Left lung (tissue), 10 donors: ENCODE results near the gene PDE11A. TPM values are rescaled to one million over a fixed set of nuclear protein-coding genes. Genes with fewer than 3 reads are reported as not detected.

ENCODE experiments used
- ATAC-seq: fragments of 200-7000 bp; cut with Tn5 transposase; one replicate; pipeline ENCODE4 v1.9.1; 2020; ENCODE audit warnings: moderate library complexity
- DNase-seq, 4 donors: peaks; one replicate each; pipeline ENCODE4 v3.0.0-alpha.2; 2013 to 2020
- H3K27ac ChIP-seq, 2 donors: fragments of 200-600 bp; sonication (generic) in 1 of 2; one replicate each; pipeline versions ENCODE4 v1.5.0 to v1.8.0; 2020 to 2021
- H3K27me3 ChIP-seq, 2 donors: fragments of 200-600 bp; sonication (generic) in 1 of 2; one replicate each; pipeline versions ENCODE4 v1.5.0 to v1.8.0; 2020 to 2021
- H3K36me3 ChIP-seq, 2 donors: fragments of 200-600 bp; sonication (generic) in 1 of 2; one replicate each; pipeline versions ENCODE4 v1.5.0 to v1.8.0; 2020 to 2021
- H3K4me1 ChIP-seq, 2 donors: fragments of 200-600 bp; one replicate each; pipeline ENCODE4 v1.8.0; 2021
- H3K4me3 ChIP-seq, 2 donors: fragments of 200-600 bp; sonication (generic) in 1 of 2; one replicate each; pipeline versions ENCODE4 v1.5.0 to v1.8.0; 2020 to 2021; ENCODE audit warnings: mild to moderate bottlenecking in 1 of 2
- H3K9me3 ChIP-seq, 2 donors: fragments of 200-600 bp; sonication (generic) in 1 of 2; one replicate each; pipeline versions ENCODE4 v1.5.0 to v1.8.0; 2020 to 2021
- intact Hi-C, 2 donors: fragments of 100-400 bp; cut with DNase I; formaldehyde crosslinking; loops; one replicate each; pipeline versions ENCODE4 v1.11.2 to v1.14.2; 2022
- polyA plus RNA-seq, 6 donors: library from polyadenylated mRNA; unstranded; fragments of 120-200 nt; gene quantifications; one replicate each; pipeline ENCODE4 v1.2.1, GENCODE V29; 2013; ENCODE audit not compliant: insufficient read length in 6 of 6
- total RNA-seq, 2 donors: library from RNA; stranded (reverse); fragmentation: NEBNext Ultra II Directional; extraction: Animal tissue kit (Norgen Biotek cat#: 25700); gene quantifications; one replicate each; pipeline ENCODE4 v1.2.1, GENCODE V29; 2021
- TF ChIP-seq, protein P1 (sequence below), 2 donors: fragments of 200-600 bp; sonication (generic) in 1 of 2; IDR thresholded peaks; one replicate each; pipeline versions ENCODE4 v1.5.0 to v1.8.0; 2021; ENCODE audit warnings: antibody characterized with exemption in 2 of 2
- donor health status: DM: no; HTN: yes; CAD: no.
- donor health status: DM: no; HTN: no; CAD: no.

PDE11A gene
- total and polyA plus RNA-seq, 8 donors = 0.24 to 0.73 (median 0.35) TPM

DNA sequence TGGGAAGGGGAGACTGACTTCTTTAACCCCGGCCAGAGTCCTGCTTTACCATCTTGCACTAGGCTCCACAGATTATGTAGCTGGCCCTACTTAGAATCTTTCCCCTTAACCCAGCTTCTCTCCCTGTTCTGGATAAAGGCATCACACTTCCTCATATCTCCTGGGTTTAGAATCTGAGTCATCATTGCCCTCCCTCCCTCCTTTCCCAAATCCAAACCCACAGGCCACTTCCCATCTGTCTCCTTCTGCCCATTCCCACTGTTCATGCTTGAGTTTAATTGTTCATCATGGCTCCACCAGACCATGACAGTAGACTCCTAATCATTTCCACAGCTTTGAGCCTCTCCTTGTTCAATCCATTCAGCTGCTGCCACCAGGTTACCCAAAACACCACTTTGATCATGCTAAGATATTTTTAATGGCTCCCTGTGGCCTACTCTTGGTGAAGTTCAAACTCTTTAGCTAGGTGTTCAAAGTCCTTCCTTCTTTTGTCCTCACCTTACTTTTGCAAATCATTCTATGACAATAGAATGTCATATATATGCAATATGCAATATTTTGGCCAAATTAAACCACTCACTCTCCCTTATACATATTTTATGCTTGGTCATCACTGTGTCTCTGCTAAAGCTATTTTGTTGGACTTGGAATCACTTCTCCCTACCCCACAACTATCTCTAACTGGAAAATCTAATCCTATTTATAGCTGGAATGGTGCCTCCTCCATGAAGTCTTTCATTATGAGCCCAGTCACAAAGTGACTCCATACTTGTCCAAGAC, 5.5 kb downstream of the PDE11A start:
- ATAC-seq (no peak), DNase-seq (no peak)
- Histone ChIP-seq H3K4me1 (peaks cover 0 to 1% of the 10 kb centered on the region in 2 donors), H3K27me3 (peaks cover 4 to 14% of the 10 kb centered on the region in 2 donors), H3K36me3 (no peaks in the 10 kb centered on the region), H3K4me3 (no peak overlapping the region), H3K9me3 (no peaks in the 10 kb centered on the region), H3K27ac (no peak overlapping the region)
- intact Hi-C loops = no loop called here
- TF ChIP-seq, protein P1, sequence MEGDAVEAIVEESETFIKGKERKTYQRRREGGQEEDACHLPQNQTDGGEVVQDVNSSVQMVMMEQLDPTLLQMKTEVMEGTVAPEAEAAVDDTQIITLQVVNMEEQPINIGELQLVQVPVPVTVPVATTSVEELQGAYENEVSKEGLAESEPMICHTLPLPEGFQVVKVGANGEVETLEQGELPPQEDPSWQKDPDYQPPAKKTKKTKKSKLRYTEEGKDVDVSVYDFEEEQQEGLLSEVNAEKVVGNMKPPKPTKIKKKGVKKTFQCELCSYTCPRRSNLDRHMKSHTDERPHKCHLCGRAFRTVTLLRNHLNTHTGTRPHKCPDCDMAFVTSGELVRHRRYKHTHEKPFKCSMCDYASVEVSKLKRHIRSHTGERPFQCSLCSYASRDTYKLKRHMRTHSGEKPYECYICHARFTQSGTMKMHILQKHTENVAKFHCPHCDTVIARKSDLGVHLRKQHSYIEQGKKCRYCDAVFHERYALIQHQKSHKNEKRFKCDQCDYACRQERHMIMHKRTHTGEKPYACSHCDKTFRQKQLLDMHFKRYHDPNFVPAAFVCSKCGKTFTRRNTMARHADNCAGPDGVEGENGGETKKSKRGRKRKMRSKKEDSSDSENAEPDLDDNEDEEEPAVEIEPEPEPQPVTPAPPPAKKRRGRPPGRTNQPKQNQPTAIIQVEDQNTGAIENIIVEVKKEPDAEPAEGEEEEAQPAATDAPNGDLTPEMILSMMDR (IDR thresholded peaks at IDR 0.05) = no peak

GRCh38 chr2:178066324-178066723, 6.3 kb downstream of the PDE11A start:
- peaks cover 4 to 6% of the 10 kb centered on the region in 2 donors for H3K27me3 ChIP-seq
- H3K9me3 ChIP-seq = no peaks in the 10 kb centered on the region
- no peaks in the 10 kb centered on the region for H3K4me1 ChIP-seq
- TF ChIP-seq, protein P1 (IDR thresholded peaks at IDR 0.05) = no peak
- H3K36me3 ChIP-seq = no peaks in the 10 kb centered on the region
- ATAC-seq (no peak), DNase-seq (no peak)
- no peak overlapping the region for H3K4me3 ChIP-seq
- intact Hi-C loops = no loop called here
- no peak overlapping the region for H3K27ac ChIP-seq

- TF ChIP-seq, protein P1 (IDR thresholded peaks at IDR 0.05) = no peak
- no peak overlapping the region for H3K4me3 ChIP-seq
- no peaks in the 10 kb centered on the region for H3K9me3 ChIP-seq
- no peak overlapping the region for H3K27ac ChIP-seq
- no peaks in the 10 kb centered on the region for H3K4me1 ChIP-seq
- DNase-seq = no peak
- intact Hi-C loops = no loop called here
- H3K36me3 ChIP-seq = no peaks in the 10 kb centered on the region
- H3K27me3 ChIP-seq = no peaks in the 10 kb centered on the region
- no peak for ATAC-seq
Observed at GRCh38 chr2:178059681-178060080, 12.9 kb downstream of the PDE11A start.

DNA sequence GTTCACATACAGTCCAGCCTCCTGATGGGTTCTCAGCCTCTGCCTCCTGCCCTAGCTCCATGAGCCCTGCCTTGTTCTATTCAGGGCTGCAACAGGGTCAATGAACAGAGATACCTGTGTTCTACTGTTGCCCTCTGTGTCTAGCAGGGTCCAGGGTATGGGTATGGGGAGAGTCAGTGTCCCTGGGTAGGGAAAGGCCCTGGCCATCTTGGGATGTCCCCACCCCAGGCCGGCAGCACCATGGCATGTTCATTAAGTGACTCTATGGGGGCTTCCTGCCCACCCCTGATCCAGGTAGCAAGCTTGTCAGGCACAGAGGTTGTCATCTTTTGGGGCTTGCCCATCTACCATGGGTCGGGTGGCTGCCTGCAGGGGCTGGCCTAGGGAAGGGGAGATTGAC, 13.5 kb downstream of the PDE11A start:
- H3K27ac ChIP-seq = no peak overlapping the region
- H3K4me3 ChIP-seq = no peak overlapping the region
- H3K4me1 ChIP-seq = no peaks in the 10 kb centered on the region
- DNase-seq (no peak), ATAC-seq (no peak)
- H3K36me3 ChIP-seq = no peaks in the 10 kb centered on the region
- TF ChIP-seq, protein P1 (IDR thresholded peaks at IDR 0.05) = no peak
- intact Hi-C loops = no loop called here
- no peaks in the 10 kb centered on the region for H3K9me3 ChIP-seq
- H3K27me3 ChIP-seq = no peaks in the 10 kb centered on the region

GRCh38 chr2:178057179-178057680, 15.3 kb downstream of the PDE11A start:
- no peak for ATAC-seq
- H3K4me1 ChIP-seq = no peaks in the 10 kb centered on the region
- intact Hi-C loops = no loop called here

More at GRCh38 chr2:178057179-178057680, 15.3 kb downstream of the PDE11A start:
- H3K4me3 ChIP-seq = no peak overlapping the region
- TF ChIP-seq, protein P1 (IDR thresholded peaks at IDR 0.05) = no peak
- no peak for DNase-seq
- no peaks in the 10 kb centered on the region for H3K9me3 ChIP-seq
- H3K36me3 ChIP-seq = no peaks in the 10 kb centered on the region
- H3K27ac ChIP-seq = no peak overlapping the region
- H3K27me3 ChIP-seq = no peaks in the 10 kb centered on the region
